Retinal pigment epithelial cell (primary cell): ENCODE data around the gene SYNC.
"Not testable (repeated sequence)": the region's sequence is repeated elsewhere in the genome, so short reads cannot be mapped to it uniquely, and the experiment has no call there.

Experiments
- DNase-seq: peaks from one replicate; pipeline ENCODE4 v3.0.0-alpha.2; 2010; ENCODE audit warnings: low read depth
- H3K4me3 ChIP-seq: 2 replicates; pipeline ENCODE4 v1.5.1; 2011; ENCODE audit warnings: mild to moderate bottlenecking, low read length, control low read depth, moderate library complexity
- CTCF ChIP-seq: conservative IDR thresholded peaks from 2 replicates; pipeline ENCODE4 v1.5.1; 2011; ENCODE audit warnings: low read depth, low read length, control low read depth, inconsistent platforms

SYNC gene

DNA sequence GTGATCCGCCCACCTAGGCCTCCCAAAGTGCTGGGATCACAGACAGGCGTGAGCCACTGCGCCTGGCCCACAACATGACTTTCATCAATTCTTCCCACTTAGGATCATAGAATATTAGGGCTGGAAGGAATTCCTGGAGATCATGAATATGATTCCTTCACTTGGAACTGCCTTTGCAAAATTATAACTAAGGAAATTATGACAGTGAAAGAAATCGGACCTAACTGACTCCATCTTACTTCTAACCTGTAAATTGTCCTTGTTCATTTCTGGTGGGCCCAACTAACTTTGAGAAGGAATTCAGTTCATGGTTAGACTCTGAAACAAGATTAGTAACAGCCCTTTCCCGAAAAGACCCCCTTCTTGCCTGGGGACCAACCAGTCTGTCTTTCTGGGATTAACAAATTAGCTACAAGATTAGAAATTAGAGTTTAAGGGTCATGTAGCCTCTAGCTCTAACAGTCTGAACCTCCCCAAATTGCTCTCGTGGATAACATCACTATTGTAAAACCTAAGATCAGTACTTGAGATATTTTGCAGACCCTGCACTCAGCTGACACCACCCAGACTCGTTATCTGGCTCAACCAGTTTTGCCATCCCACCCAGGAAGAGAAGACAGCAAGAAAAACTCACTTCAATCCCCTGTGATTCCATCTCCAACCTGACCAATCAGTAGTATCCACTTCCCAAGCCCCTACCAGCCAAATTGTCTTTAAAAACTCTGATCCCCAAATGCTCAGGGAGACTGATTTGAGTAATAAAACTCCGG lies 66.9 kb downstream of the SYNC start:
- TF ChIP-seq CTCF = no peak
- H3K4me3 ChIP-seq = no peak overlapping the region
- no peak for DNase-seq

GRCh38 chr1:32632829-32633228 lies 69.7 kb downstream of the SYNC start:
- H3K4me3 ChIP-seq = no peak overlapping the region
- no peak for TF ChIP-seq CTCF
- DNase-seq = no peak

- not testable (repeated sequence) for H3K4me3 ChIP-seq, DNase-seq
Observed at GRCh38 chr1:32630173-32630572, 72.4 kb downstream of the SYNC start.
